Mesodermal cell (in vitro differentiated cells): Measurements from ENCODE around the gene PLCL1.

Experiments
- H3K27ac ChIP-seq: 2 replicates; pipeline ENCODE4 v1.7.0; 2013; ENCODE audit warnings: mild to moderate bottlenecking, low read depth, low read length, moderate library complexity; ENCODE audit not compliant: severe bottlenecking
- H3K36me3 ChIP-seq: 2 replicates; pipeline ENCODE4 v1.7.1; 2013; ENCODE audit warnings: mild to moderate bottlenecking, low read length, moderate library complexity; ENCODE audit not compliant: control insufficient read depth, insufficient read depth
- H3K4me1 ChIP-seq: one replicate; pipeline ENCODE4 v1.7.1; 2013; ENCODE audit warnings: mild to moderate bottlenecking, low read length; ENCODE audit not compliant: insufficient read depth, control insufficient read depth, poor library complexity, severe bottlenecking
- H3K4me3 ChIP-seq: 2 replicates; pipeline ENCODE4 v1.7.0; 2013; ENCODE audit warnings: low read length, control low read depth, mild to moderate bottlenecking; ENCODE audit not compliant: insufficient read depth, poor library complexity, severe bottlenecking; ENCODE audit errors: extremely low read depth
- H3K9me3 ChIP-seq: 2 replicates; pipeline ENCODE4 v1.7.1; 2013; ENCODE audit warnings: mild to moderate bottlenecking, low read length, moderate library complexity; ENCODE audit not compliant: control insufficient read depth
- WGBS, 2 experiments: methylation state at CpG; one replicate each; pipeline ENCODE4 v1.1.5; 2013; ENCODE audit warnings: missing lambda C conversion rate in 2 of 2; ENCODE audit not compliant: insufficient coverage in 2 of 2; 5-methylcytosine and 5-hydroxymethylcytosine counted together

Gene PLCL1

GRCh38 chr2:198137733-198138132 lies 333.3 kb downstream of the PLCL1 start:
- no peak overlapping the region for H3K27ac ChIP-seq
- H3K4me1 ChIP-seq: no peaks in the 10 kb centered on the region
- no peak overlapping the region for H3K4me3 ChIP-seq
- H3K9me3 ChIP-seq: no peaks in the 10 kb centered on the region
- no peaks in the 10 kb centered on the region for H3K36me3 ChIP-seq
- WGBS, 2 experiments: 60% methylated on average over 1 of the region's 1 CpG; no CpG with 5 or more reads in 1 of the 2 experiments

DNA sequence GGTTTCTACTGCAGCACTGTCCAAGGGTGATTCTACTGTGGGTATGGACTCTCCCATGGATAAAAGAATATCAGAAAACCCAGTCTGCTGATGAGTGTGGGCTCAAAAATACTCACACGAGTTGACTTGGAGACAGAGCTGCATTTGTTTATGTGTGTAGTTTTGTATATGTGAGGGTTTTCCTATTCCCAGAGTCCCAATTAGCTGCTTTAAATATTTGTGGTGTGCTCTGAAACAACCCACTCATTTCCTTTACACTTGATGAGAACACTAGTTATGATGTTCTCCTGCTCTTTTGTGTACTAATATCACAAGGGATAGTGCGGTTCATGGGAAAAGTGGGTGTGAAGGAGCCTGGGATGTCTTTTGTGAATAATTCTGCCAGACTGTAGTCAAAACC lies 337.3 kb downstream of the PLCL1 start:
- Histone ChIP-seq H3K4me3 (no peak overlapping the region), H3K4me1 (no peaks in the 10 kb centered on the region), H3K9me3 (no peaks in the 10 kb centered on the region), H3K36me3 (no peaks in the 10 kb centered on the region), H3K27ac (no peak overlapping the region)
- WGBS, 2 experiments: 80% methylated on average over 1 of the region's 2 CpGs; no CpG with 5 or more reads in 1 of the 2 experiments

- Histone ChIP-seq H3K36me3 (no peaks in the 10 kb centered on the region), H3K4me3 (no peak overlapping the region), H3K4me1 (no peaks in the 10 kb centered on the region), H3K27ac (no peak overlapping the region), H3K9me3 (no peaks in the 10 kb centered on the region)
- 40 to 77% methylated on average over 1 to 3 of the region's 4 CpGs for WGBS, 2 experiments
Observed at GRCh38 chr2:198143156-198143555, 338.8 kb downstream of the PLCL1 start.

GRCh38 chr2:198143793-198144192 lies 339.4 kb downstream of the PLCL1 start:
- Histone ChIP-seq H3K27ac (no peak overlapping the region), H3K9me3 (no peaks in the 10 kb centered on the region), H3K4me3 (no peak overlapping the region), H3K4me1 (no peaks in the 10 kb centered on the region), H3K36me3 (no peaks in the 10 kb centered on the region)
- 83% methylated on average over 1 of the region's 1 CpG; no CpG with 5 or more reads in 1 of the 2 experiments for WGBS, 2 experiments

DNA sequence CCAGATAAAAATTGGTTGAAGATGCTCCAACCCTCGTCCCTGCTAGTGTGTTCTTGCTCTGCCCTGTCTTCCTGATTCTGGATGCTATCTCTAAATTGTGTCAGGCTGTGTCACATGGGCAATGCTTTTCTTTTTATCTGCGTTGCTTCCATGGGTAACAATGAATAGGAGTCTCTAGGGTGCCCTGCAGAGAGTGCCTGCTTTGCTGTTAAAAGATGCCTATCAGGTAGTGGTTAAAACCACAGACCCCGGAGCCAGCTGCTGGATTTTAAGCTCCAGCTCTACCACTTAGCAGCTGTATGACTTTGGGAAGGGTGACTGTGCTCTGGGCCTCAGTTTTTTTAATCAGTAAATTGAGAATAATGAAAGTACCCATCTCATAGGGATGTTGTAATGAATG lies 340.3 kb downstream of the PLCL1 start:
- WGBS, 2 experiments: 59 to 62% methylated on average over 3 of the region's 3 CpGs
- Histone ChIP-seq H3K4me1 (no peaks in the 10 kb centered on the region), H3K27ac (no peak overlapping the region), H3K4me3 (no peak overlapping the region), H3K9me3 (no peaks in the 10 kb centered on the region), H3K36me3 (no peaks in the 10 kb centered on the region)

DNA sequence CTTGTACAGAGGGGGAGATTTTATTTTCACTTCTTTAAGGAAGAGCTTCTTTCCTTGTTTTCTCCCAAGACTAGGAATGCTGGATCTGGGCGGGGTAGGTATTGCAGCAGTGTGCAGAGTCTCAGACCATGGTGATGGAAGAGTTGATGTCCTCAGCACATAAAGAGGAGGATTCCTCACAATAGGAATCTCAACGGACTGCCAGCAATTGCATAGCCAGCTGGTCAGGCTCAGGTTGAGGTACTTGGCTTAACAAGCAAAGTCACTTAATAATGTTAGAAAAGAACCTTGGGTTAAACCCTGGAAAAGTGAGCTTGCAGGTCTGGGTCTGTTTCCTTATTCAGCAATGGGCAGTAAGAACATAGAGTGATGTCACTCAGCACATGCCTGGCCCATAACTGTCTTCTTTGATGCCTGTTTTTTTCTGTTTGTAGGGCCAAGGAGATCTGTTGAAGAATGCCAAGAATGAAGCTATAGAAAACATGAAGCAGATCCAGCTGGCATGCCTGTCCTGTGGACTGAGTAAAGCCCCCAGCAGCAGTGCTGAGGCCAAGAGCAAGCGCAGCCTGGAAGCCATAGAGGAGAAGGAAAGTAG lies 342.1 kb downstream of the PLCL1 start:
- WGBS, 2 experiments: 83 to 86% methylated on average over 2 to 3 of the region's 3 CpGs
- no peak overlapping the region for H3K27ac ChIP-seq
- no peaks in the 10 kb centered on the region for H3K4me1 ChIP-seq
- no peak overlapping the region for H3K4me3 ChIP-seq
- no peaks in the 10 kb centered on the region for H3K9me3 ChIP-seq
- H3K36me3 ChIP-seq: no peaks in the 10 kb centered on the region

GRCh38 chr2:198157314-198157713 lies 352.9 kb downstream of the PLCL1 start:
- H3K27ac ChIP-seq: no peak overlapping the region
- H3K4me3 ChIP-seq: no peak overlapping the region
- no peaks in the 10 kb centered on the region for H3K36me3 ChIP-seq
- H3K4me1 ChIP-seq: no peaks in the 10 kb centered on the region
- peaks cover 5% of the 10 kb centered on the region for H3K9me3 ChIP-seq

- peaks cover 5% of the 10 kb centered on the region for H3K9me3 ChIP-seq
- H3K4me3 ChIP-seq: no peak overlapping the region
- H3K27ac ChIP-seq: no peak overlapping the region
- H3K36me3 ChIP-seq: no peaks in the 10 kb centered on the region
- no peaks in the 10 kb centered on the region for H3K4me1 ChIP-seq
Observed at GRCh38 chr2:198161151-198161550, 356.8 kb downstream of the PLCL1 start.

DNA sequence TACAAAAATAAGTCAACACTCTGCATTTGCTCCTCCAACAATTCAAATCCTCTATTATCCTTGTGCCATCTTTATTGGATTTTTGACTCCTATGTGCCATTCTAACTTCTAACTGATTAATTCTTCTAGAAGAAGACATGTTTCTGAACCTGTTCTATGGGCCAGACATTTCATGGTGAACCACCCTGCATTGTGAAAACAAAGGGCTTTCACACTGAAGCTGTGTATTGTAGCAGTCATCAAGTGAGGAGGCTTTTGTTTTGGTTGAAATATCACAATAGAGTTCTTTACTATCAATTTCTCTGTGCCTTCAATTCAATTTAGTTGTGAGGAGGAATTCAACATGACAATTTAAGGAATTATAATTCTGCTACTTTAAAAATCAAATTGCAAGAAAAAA lies 357.9 kb downstream of the PLCL1 start:
- Histone ChIP-seq H3K9me3 (peaks cover 3% of the 10 kb centered on the region), H3K4me3 (no peak overlapping the region), H3K36me3 (no peaks in the 10 kb centered on the region), H3K4me1 (no peaks in the 10 kb centered on the region), H3K27ac (no peak overlapping the region)

DNA sequence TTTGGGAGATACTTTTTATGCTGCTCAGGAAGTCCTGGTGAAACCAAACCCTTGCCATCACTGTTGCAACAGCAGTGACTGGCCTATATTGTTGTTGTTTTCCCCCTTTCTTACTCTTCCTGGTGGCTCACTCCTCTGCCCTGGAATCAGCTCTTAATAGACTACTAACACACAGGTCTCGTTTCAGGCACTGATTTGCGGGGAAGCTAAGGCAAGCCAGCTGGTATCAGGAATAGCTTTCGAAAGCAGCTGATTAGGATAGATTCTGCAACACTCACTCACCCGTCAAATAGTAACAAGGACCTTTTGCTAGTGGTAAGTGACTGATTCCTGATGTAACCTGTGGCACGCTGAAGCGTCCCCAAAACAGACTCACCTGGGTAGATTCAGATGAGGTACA lies 360.4 kb downstream of the PLCL1 start:
- H3K36me3 ChIP-seq: no peaks in the 10 kb centered on the region
- WGBS, 2 experiments: 91 to 97% methylated on average over 4 to 6 of the region's 6 CpGs
- no peak overlapping the region for H3K4me3 ChIP-seq
- H3K4me1 ChIP-seq: no peaks in the 10 kb centered on the region
- H3K9me3 ChIP-seq: no peaks in the 10 kb centered on the region
- no peak overlapping the region for H3K27ac ChIP-seq

GRCh38 chr2:198165289-198165688 lies 360.9 kb downstream of the PLCL1 start:
- no peaks in the 10 kb centered on the region for H3K4me1 ChIP-seq
- WGBS, 2 experiments: 82 to 93% methylated on average over 1 to 4 of the region's 4 CpGs
- no peaks in the 10 kb centered on the region for H3K9me3 ChIP-seq
- no peaks in the 10 kb centered on the region for H3K36me3 ChIP-seq
- H3K4me3 ChIP-seq: no peak overlapping the region
- H3K27ac ChIP-seq: no peak overlapping the region
